HepG2 (cell line): ENCODE results near the gene ATIC. TPM values are rescaled to one million over a fixed set of nuclear protein-coding genes. Genes with fewer than 3 reads are reported as not detected.

ENCODE experiments used
- ATAC-seq: fragments of 200-7000 bp; cut with Tn5 transposase; 3 replicates; pipeline ENCODE4 v1.9.1; 2020; ENCODE audit warnings: mild to moderate bottlenecking, moderate library complexity
- BruUV-seq: library from RNA; stranded (reverse); fragments of 400-500 nt; replicated peaks from 2 replicates; lab custom pipeline; 2021; lab: Mats Ljungman, UMichigan
- CTCF ChIA-PET: fragments of 300-600 bp; formaldehyde crosslinking; extraction: SDS; loops from one replicate; lab custom pipeline; 2021; ENCODE audit warnings: low total read pairs, inconsistent platforms, low intra/inter-chr PET ratio; lab: Yijun Ruan, JAX
- POLR2A ChIA-PET: fragments of 350-600 bp; sonication (Branson Sonifier 250); formaldehyde crosslinking; loops from one replicate; lab custom pipeline; 2020; ENCODE audit warnings: antibody characterized with exemption, inconsistent platforms; lab: Yijun Ruan, JAX
- DNase-seq: peaks from one replicate; pipeline ENCODE4 v3.0.0-alpha.2; 2015; ENCODE audit warnings: low spot score
- FAIRE-seq: peaks from 3 replicates; lab custom pipeline; 2011; peaks lifted over from hg19 to GRCh38; lab: Jason Lieb, UNC
- H2AFZ ChIP-seq: one replicate; pipeline ENCODE4 v1.6.1; 2011; ENCODE audit warnings: low read length, inconsistent platforms
- H3K27ac ChIP-seq: fragments of 300-600 bp; 3 replicates; pipeline ENCODE4 v1.8.0; 2011; ENCODE audit warnings: mixed run types, mild to moderate bottlenecking, mixed read lengths, low read length, inconsistent platforms; ENCODE audit not compliant: insufficient read depth; ENCODE audit errors: extremely low read length
- H3K27me3 ChIP-seq, 2 experiments: fragments of 200-600 bp in 1 of 2; 2 replicates in 1 of 2; 3 replicates in 1 of 2; pipeline versions ENCODE4 v1.6.0 to v1.8.0; 2011; ENCODE audit warnings: low read length in 2 of 2, mild to moderate bottlenecking in 2 of 2, moderate library complexity in 2 of 2, inconsistent platforms in 1 of 2; ENCODE audit not compliant: insufficient read depth in 2 of 2, control insufficient read depth in 1 of 2
- H3K36me3 ChIP-seq, 2 experiments: fragments of 200-600 bp in 1 of 2; replicated peaks in 1 of 2; 2 replicates in 1 of 2; 3 replicates in 1 of 2; pipeline versions ENCODE4 v1.5.1 to v1.8.0; 2011; ENCODE audit warnings: low read length in 2 of 2, inconsistent platforms in 1 of 2; ENCODE audit not compliant: insufficient read depth in 2 of 2, control insufficient read depth in 1 of 2
- H3K4me1 ChIP-seq: 2 replicates; pipeline ENCODE4 v1.5.1; 2012; ENCODE audit warnings: low read length, inconsistent platforms; ENCODE audit not compliant: insufficient read depth
- H3K4me2 ChIP-seq: 2 replicates; pipeline ENCODE4 v1.6.0; 2011; ENCODE audit warnings: low read depth, low read length, inconsistent platforms
- H3K4me3 ChIP-seq, 3 experiments: fragments of 200-600 bp in 1 of 3; sonication (generic), shearing (Covaris generic) in 1 of 3; replicated peaks in 1 of 3; 2 replicates each; pipeline ENCODE4 v1.5.1; 2011 to 2016; ENCODE audit warnings: low read length in 3 of 3, inconsistent platforms in 2 of 3, low read depth in 2 of 3, mild to moderate bottlenecking in 2 of 3, control low read depth in 1 of 3, mixed read lengths in 1 of 3; ENCODE audit not compliant: insufficient read depth in 1 of 3
- H3K79me2 ChIP-seq: one replicate; pipeline ENCODE4 v1.6.1; 2011; ENCODE audit warnings: low read length, inconsistent platforms; ENCODE audit not compliant: insufficient read depth
- H3K9ac ChIP-seq: 2 replicates; pipeline ENCODE4 v1.6.0; 2011; ENCODE audit warnings: mild to moderate bottlenecking, low read depth, low read length, inconsistent platforms; ENCODE audit not compliant: insufficient read depth
- H3K9me3 ChIP-seq: 2 replicates; pipeline ENCODE4 v1.5.1; 2012; ENCODE audit warnings: mild to moderate bottlenecking, low read length
- H4K20me1 ChIP-seq: 2 replicates; pipeline ENCODE4 v1.6.0; 2011; ENCODE audit warnings: inconsistent platforms, mild to moderate bottlenecking, low read length, moderate library complexity; ENCODE audit not compliant: insufficient read depth
- ADNP ChIP-seq: sonication (generic); formaldehyde crosslinking; IDR thresholded peaks from 2 replicates; pipeline ENCODE4 v1.4.0; 2020; ENCODE audit warnings: missing genetic modification reagents
- FOXO1 ChIP-seq: sonication (generic); formaldehyde crosslinking; IDR thresholded peaks from 2 replicates; pipeline ENCODE4 v1.4.0; 2020; ENCODE audit warnings: missing genetic modification reagents
- GLI4 ChIP-seq: sonication (generic); formaldehyde crosslinking; IDR thresholded peaks from 2 replicates; pipeline ENCODE4 v1.5.1; 2020; ENCODE audit warnings: missing genetic modification reagents, mild to moderate bottlenecking, moderate library complexity, borderline replicate concordance
- JUND ChIP-seq: sonication (generic); formaldehyde crosslinking; IDR thresholded peaks from 2 replicates; pipeline ENCODE4 v1.8.0; 2022; ENCODE audit warnings: mild to moderate bottlenecking, missing genetic modification reagents
- MTA1 ChIP-seq: sonication (generic); formaldehyde crosslinking; IDR thresholded peaks from 2 replicates; pipeline ENCODE4 v1.4.0; 2020; ENCODE audit warnings: missing genetic modification reagents, mild to moderate bottlenecking, borderline replicate concordance
- NONO ChIP-seq, 2 experiments: fragments of 450-650 bp in 1 of 2; sonication (generic) in 1 of 2; formaldehyde crosslinking in 1 of 2; IDR thresholded peaks in 1 of 2; conservative IDR thresholded peaks in 1 of 2; 2 replicates each; pipeline versions ENCODE4 v1.6.1 to v1.8.0; 2017 to 2022; ENCODE audit warnings: mild to moderate bottlenecking in 1 of 2, missing genetic modification reagents in 1 of 2, moderate library complexity in 1 of 2
- PCBP2 ChIP-seq: fragments of 200-400 bp; formaldehyde crosslinking; optimal IDR thresholded peaks from 2 replicates; pipeline ENCODE3; 2018; ENCODE audit warnings: low read length, low read depth; ENCODE audit not compliant: poor library complexity, severe bottlenecking
- RARG ChIP-seq: sonication (generic); formaldehyde crosslinking; IDR thresholded peaks from 2 replicates; pipeline ENCODE4 v1.4.0; 2020; ENCODE audit warnings: low read depth, mild to moderate bottlenecking, missing genetic modification reagents
- in situ Hi-C: cut with HindIII; loops from 2 replicates; pipeline ENCODE4 v1.10.0; 2017; ENCODE audit warnings: low pct_unique_long_range_greater_than_20kb; ENCODE audit not compliant: extremely low pct_ligation_motif_present
- intact Hi-C: fragments of 100-400 bp; cut with micrococcal nuclease; formaldehyde crosslinking; loops from one replicate; pipeline ENCODE4 v1.10.0; 2022; ENCODE audit not compliant: unreplicated experiment
- polyA plus RNA-seq, 8 experiments: library from polyadenylated mRNA; depleted of rRNA in 3 of 8; stranded (reverse) in 7 of 8; unstranded in 1 of 8; fragments of >200 nt; fragmentation: Illumina TruSeq in 4 of 8; extraction: Trizol in 4 of 8; gene quantifications; 2 replicates each; pipeline versions ENCODE4 v1.2.1 to v1.2.3, GENCODE V29; 2011 to 2016; ENCODE audit warnings: low read depth in 4 of 8, missing spikeins in 1 of 8, mixed read lengths in 1 of 8; ENCODE audit not compliant: insufficient read depth in 1 of 8
- total RNA-seq, 5 experiments: library from RNA; depleted of rRNA; stranded (reverse); fragments of >200 nt; fragmentation: Illumina TruSeq; extraction: Trizol; gene quantifications; 2 replicates each; pipeline ENCODE4 v1.2.3, GENCODE V29; 2016; ENCODE audit warnings: low read depth in 1 of 5
- TF ChIP-seq, protein P1 (sequence below): sonication (generic); formaldehyde crosslinking; IDR thresholded peaks from 2 replicates; pipeline ENCODE4 v1.4.0; 2020; ENCODE audit warnings: mild to moderate bottlenecking, missing genetic modification reagents
- TF ChIP-seq, protein P2 (sequence below): IDR thresholded peaks from 2 replicates; pipeline ENCODE4 v1.6.1; 2016; ENCODE audit warnings: low read depth, missing genetic modification reagents, missing compliant biosample characterization
- TF ChIP-seq, protein P3 (sequence below): sonication (generic); formaldehyde crosslinking; IDR thresholded peaks from 2 replicates; pipeline ENCODE4 v1.8.0; 2022; ENCODE audit warnings: low read depth, missing genetic modification reagents

The ATIC gene
- total and polyA plus RNA-seq, 2 of the 13 experiments (the other 11 are each of a cell fraction or from before 2014, with no cell fraction given), result 89.8 to 146 TPM

DNA sequence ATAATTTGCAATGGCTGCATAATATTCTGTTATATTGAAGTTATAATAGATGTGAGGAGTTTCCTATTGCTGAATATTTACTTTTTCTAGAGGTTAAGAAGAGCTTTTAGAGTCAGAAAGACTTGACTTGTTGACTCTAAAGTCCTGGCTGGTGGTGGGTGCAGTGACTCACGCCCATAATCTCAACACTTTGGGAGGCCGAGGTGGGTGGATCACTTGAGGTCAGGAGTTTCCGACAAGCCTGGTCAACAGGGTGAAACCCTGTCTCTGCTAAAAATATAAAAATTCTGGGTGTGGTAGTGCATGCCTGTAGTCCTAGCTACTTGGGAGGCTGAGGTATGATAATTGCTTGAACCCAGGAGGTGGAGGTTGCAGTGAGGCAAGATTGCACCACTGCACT, 33.9 kb upstream of the ATIC start (continued):
- TF ChIP-seq, protein P1, sequence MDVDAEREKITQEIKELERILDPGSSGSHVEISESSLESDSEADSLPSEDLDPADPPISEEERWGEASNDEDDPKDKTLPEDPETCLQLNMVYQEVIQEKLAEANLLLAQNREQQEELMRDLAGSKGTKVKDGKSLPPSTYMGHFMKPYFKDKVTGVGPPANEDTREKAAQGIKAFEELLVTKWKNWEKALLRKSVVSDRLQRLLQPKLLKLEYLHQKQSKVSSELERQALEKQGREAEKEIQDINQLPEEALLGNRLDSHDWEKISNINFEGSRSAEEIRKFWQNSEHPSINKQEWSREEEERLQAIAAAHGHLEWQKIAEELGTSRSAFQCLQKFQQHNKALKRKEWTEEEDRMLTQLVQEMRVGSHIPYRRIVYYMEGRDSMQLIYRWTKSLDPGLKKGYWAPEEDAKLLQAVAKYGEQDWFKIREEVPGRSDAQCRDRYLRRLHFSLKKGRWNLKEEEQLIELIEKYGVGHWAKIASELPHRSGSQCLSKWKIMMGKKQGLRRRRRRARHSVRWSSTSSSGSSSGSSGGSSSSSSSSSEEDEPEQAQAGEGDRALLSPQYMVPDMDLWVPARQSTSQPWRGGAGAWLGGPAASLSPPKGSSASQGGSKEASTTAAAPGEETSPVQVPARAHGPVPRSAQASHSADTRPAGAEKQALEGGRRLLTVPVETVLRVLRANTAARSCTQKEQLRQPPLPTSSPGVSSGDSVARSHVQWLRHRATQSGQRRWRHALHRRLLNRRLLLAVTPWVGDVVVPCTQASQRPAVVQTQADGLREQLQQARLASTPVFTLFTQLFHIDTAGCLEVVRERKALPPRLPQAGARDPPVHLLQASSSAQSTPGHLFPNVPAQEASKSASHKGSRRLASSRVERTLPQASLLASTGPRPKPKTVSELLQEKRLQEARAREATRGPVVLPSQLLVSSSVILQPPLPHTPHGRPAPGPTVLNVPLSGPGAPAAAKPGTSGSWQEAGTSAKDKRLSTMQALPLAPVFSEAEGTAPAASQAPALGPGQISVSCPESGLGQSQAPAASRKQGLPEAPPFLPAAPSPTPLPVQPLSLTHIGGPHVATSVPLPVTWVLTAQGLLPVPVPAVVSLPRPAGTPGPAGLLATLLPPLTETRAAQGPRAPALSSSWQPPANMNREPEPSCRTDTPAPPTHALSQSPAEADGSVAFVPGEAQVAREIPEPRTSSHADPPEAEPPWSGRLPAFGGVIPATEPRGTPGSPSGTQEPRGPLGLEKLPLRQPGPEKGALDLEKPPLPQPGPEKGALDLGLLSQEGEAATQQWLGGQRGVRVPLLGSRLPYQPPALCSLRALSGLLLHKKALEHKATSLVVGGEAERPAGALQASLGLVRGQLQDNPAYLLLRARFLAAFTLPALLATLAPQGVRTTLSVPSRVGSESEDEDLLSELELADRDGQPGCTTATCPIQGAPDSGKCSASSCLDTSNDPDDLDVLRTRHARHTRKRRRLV (CRISPR knock-in tag), result no peak
- TF ChIP-seq RARG (CRISPR knock-in tag) (no peak), JUND (CRISPR knock-in tag) (no peak), MTA1 (no peak), NONO (IDR thresholded peaks at IDR 0.05) (no peak), NONO (CRISPR knock-in tag; conservative IDR thresholded peaks at IDR 0.05) (no peak)
- TF ChIP-seq, all 625 proteins: peak for 0

DNA sequence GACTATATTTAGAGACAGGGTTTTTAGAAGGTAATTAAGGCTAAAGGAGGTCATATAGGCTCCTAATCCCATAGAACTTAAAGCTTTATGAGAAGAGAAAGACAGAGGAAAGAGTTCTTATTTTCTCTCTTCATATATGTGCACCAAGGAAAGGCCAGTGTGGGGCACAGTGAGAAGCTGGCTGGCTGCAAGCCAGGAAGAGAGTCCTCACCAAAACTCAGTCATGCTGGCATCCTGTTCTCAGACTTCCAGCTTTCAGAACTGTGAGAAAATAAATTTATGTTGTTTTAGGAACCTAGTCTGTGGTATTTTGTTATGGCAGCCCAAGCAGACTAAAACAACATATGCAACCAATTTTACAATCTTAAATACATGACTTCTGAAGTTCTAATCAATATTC, 31.5 kb upstream of the ATIC start:
- ATAC-seq (no peak), DNase-seq (no peak), FAIRE-seq (no peak)
- POLR2A ChIA-PET, result interaction anchor here (1.8 kb wide), 1 partner anchor 32 kb away, joined by 4 read pairs; the partner anchor contains the start of gene ATIC
- CTCF ChIA-PET, result no interaction called here
- Histone ChIP-seq H3K27me3 (no peaks in the 10 kb centered on the region; a peak in 1 of 5 replicates), H3K9me3 (no peaks in the 10 kb centered on the region), H3K4me2 (no peak overlapping the region), H3K79me2 (no peaks in the 10 kb centered on the region), H3K27ac (no peak overlapping the region), H2AFZ (no peak overlapping the region), H3K4me1 (no peaks in the 10 kb centered on the region), H3K9ac (no peak overlapping the region), H3K36me3 (no peaks in the 10 kb centered on the region), H3K4me3 (no peak overlapping the region), H4K20me1 (no peaks in the 10 kb centered on the region)
- no TSS peak for BruUV-seq
- in situ Hi-C loops, result no loop called here
- intact Hi-C loops, result no loop called here
- TF ChIP-seq, protein P2, sequence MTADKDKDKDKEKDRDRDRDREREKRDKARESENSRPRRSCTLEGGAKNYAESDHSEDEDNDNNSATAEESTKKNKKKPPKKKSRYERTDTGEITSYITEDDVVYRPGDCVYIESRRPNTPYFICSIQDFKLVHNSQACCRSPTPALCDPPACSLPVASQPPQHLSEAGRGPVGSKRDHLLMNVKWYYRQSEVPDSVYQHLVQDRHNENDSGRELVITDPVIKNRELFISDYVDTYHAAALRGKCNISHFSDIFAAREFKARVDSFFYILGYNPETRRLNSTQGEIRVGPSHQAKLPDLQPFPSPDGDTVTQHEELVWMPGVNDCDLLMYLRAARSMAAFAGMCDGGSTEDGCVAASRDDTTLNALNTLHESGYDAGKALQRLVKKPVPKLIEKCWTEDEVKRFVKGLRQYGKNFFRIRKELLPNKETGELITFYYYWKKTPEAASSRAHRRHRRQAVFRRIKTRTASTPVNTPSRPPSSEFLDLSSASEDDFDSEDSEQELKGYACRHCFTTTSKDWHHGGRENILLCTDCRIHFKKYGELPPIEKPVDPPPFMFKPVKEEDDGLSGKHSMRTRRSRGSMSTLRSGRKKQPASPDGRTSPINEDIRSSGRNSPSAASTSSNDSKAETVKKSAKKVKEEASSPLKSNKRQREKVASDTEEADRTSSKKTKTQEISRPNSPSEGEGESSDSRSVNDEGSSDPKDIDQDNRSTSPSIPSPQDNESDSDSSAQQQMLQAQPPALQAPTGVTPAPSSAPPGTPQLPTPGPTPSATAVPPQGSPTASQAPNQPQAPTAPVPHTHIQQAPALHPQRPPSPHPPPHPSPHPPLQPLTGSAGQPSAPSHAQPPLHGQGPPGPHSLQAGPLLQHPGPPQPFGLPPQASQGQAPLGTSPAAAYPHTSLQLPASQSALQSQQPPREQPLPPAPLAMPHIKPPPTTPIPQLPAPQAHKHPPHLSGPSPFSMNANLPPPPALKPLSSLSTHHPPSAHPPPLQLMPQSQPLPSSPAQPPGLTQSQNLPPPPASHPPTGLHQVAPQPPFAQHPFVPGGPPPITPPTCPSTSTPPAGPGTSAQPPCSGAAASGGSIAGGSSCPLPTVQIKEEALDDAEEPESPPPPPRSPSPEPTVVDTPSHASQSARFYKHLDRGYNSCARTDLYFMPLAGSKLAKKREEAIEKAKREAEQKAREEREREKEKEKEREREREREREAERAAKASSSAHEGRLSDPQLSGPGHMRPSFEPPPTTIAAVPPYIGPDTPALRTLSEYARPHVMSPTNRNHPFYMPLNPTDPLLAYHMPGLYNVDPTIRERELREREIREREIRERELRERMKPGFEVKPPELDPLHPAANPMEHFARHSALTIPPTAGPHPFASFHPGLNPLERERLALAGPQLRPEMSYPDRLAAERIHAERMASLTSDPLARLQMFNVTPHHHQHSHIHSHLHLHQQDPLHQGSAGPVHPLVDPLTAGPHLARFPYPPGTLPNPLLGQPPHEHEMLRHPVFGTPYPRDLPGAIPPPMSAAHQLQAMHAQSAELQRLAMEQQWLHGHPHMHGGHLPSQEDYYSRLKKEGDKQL, result no peak
- TF ChIP-seq ADNP (CRISPR knock-in tag), result no peak
- no peak for TF ChIP-seq PCBP2
- TF ChIP-seq FOXO1 (CRISPR knock-in tag), result no peak
- TF ChIP-seq GLI4 (CRISPR knock-in tag), result no peak
- TF ChIP-seq, protein P3, sequence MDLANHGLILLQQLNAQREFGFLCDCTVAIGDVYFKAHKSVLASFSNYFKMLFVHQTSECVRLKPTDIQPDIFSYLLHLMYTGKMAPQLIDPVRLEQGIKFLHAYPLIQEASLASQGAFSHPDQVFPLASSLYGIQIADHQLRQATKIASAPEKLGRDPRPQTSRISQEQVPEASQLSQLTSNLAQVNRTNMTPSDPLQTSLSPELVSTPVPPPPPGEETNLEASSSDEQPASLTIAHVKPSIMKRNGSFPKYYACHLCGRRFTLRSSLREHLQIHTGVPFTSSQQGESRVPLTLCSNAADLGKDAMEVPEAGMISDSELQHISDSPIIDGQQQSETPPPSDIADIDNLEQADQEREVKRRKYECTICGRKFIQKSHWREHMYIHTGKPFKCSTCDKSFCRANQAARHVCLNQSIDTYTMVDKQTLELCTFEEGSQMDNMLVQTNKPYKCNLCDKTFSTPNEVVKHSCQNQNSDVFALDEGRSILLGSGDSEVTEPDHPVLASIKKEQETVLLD (CRISPR knock-in tag), result no peak
